Measurements from ENCODE around the gene CYP11A1.

The CYP11A1 gene

GRCh38 chr15:74301583-74302361, 65.7 kb downstream of the CYP11A1 start:
- DNase-seq (ENCODE audit: low read depth): no peak

GRCh38 chr15:74300057-74300795, 67.2 kb downstream of the CYP11A1 start:
- no peak for DNase-seq (ENCODE audit: low read depth)

- no peak for DNase-seq (ENCODE audit: low read depth)
Observed at GRCh38 chr15:74297887-74298286, 69.6 kb downstream of the CYP11A1 start.

GRCh38 chr15:74295800-74296199, 71.6 kb downstream of the CYP11A1 start:
- no peak for DNase-seq (ENCODE audit: low read depth)

GRCh38 chr15:74294010-74294409, 73.4 kb downstream of the CYP11A1 start:
- DNase-seq (ENCODE audit: low read depth): no peak

GRCh38 chr15:74293021-74293810, 74.2 kb downstream of the CYP11A1 start:
- no peak for DNase-seq (ENCODE audit: low read depth)

- DNase-seq (ENCODE audit: low read depth): peak; percentile 55
Observed at GRCh38 chr15:74291101-74292071, 76.1 kb downstream of the CYP11A1 start.

- DNase-seq (ENCODE audit: low read depth): no peak
Observed at GRCh38 chr15:74290645-74291044, 76.8 kb downstream of the CYP11A1 start.

- DNase-seq (ENCODE audit: low read depth): no peak
Observed at GRCh38 chr15:74289671-74290070, 77.8 kb downstream of the CYP11A1 start.

All from non-pigmented ciliary epithelial cell (primary cell).